Skin of body (tissue), 2 donors: ENCODE measurements around the gene PDCD1LG2. TPM values are rescaled to one million over a fixed set of nuclear protein-coding genes. Genes with fewer than 3 reads are reported as not detected.
"Not testable (repeated sequence)": the region's sequence is repeated elsewhere in the genome, so short reads cannot be mapped to it uniquely, and the experiment has no call there.

Experiments used
- DNase-seq: peaks from one replicate; lab custom pipeline; 2025; lab: John Stamatoyannopoulos, UW
- total RNA-seq: library from RNA; depleted of rRNA; stranded (reverse); fragments of >200 nt; gene quantifications from one replicate; pipeline ENCODE4 v1.2.3, GENCODE V29; 2014

The PDCD1LG2 gene
- total RNA-seq, 1 donor from 2014 or later = 1.5 TPM

GRCh38 chr9:5563417-5563815, 53.1 kb downstream of the PDCD1LG2 start:
- DNase-seq = no peak

GRCh38 chr9:5563886-5564285, 53.6 kb downstream of the PDCD1LG2 start:
- DNase-seq = no peak

- no peak for DNase-seq
These were observed 55.8 kb downstream of the PDCD1LG2 start for GRCh38 chr9:5566054-5566618.

- DNase-seq = no peak
These were observed 58.5 kb downstream of the PDCD1LG2 start for GRCh38 chr9:5568868-5569267.

- DNase-seq = no peak
These were observed 59.1 kb downstream of the PDCD1LG2 start for GRCh38 chr9:5569409-5569808.

- DNase-seq = no peak
These were observed 59.6 kb downstream of the PDCD1LG2 start for GRCh38 chr9:5569891-5570290.

- no peak for DNase-seq
These were observed 61.4 kb downstream of the PDCD1LG2 start for GRCh38 chr9:5571629-5572232.

GRCh38 chr9:5574097-5574496, 63.8 kb downstream of the PDCD1LG2 start:
- no peak for DNase-seq

- DNase-seq = no peak
These were observed 64.7 kb downstream of the PDCD1LG2 start for GRCh38 chr9:5575000-5575399.

- no peak for DNase-seq
These were observed 66.9 kb downstream of the PDCD1LG2 start for GRCh38 chr9:5577225-5577624.

GRCh38 chr9:5578018-5578697, 67.8 kb downstream of the PDCD1LG2 start:
- no peak for DNase-seq

- no peak for DNase-seq
These were observed 68.4 kb downstream of the PDCD1LG2 start for GRCh38 chr9:5578698-5579085.

GRCh38 chr9:5579881-5580280, 69.5 kb downstream of the PDCD1LG2 start:
- no peak for DNase-seq

- no peak for DNase-seq
These were observed 70.3 kb downstream of the PDCD1LG2 start for GRCh38 chr9:5580650-5581049.

- DNase-seq = not testable (repeated sequence)
These were observed 71.4 kb downstream of the PDCD1LG2 start for GRCh38 chr9:5581706-5582105.

GRCh38 chr9:5582835-5583195, 72.5 kb downstream of the PDCD1LG2 start:
- DNase-seq = peak; percentile 40

GRCh38 chr9:5586391-5586802, 76.1 kb downstream of the PDCD1LG2 start:
- no peak for DNase-seq

- DNase-seq = no peak
These were observed 76.7 kb downstream of the PDCD1LG2 start for GRCh38 chr9:5587024-5587423.

GRCh38 chr9:5592231-5592630, 81.9 kb downstream of the PDCD1LG2 start:
- no peak for DNase-seq

- no peak for DNase-seq
These were observed 82.6 kb downstream of the PDCD1LG2 start for GRCh38 chr9:5592904-5593303.

- DNase-seq = no peak
These were observed 83.6 kb downstream of the PDCD1LG2 start for GRCh38 chr9:5593904-5594303.

- DNase-seq = no peak
These were observed 85.8 kb downstream of the PDCD1LG2 start for GRCh38 chr9:5596173-5596572.
